HG02840 (cell line): ENCODE results near the gene IGF2.

Experiments
- ATAC-seq: cut with Tn5 transposase; IDR thresholded peaks from one replicate; pipeline ENCODE4 v1.9.1; 2021; ENCODE audit warnings: mild to moderate bottlenecking, moderate library complexity, moderate number of reproducible peaks; ENCODE audit not compliant: unreplicated experiment, low FRiP score

The IGF2 gene

DNA sequence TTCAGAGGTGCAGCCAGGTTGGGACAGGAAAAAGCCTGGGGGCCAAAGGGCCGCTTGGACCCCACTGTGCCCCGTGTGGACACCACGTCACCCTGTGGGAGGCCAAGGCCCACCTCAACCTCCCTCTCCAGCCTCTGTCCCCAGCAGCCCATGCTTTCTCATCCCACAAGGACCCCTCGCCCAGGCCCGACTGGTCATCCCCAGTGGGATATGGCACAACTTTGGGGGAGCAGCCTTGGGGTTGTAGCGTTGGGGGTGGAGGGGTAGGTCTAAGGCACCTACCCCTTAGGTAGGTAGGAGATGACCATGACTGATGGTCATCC, 44.0 kb downstream of the IGF2 start:
- no peak for ATAC-seq

DNA sequence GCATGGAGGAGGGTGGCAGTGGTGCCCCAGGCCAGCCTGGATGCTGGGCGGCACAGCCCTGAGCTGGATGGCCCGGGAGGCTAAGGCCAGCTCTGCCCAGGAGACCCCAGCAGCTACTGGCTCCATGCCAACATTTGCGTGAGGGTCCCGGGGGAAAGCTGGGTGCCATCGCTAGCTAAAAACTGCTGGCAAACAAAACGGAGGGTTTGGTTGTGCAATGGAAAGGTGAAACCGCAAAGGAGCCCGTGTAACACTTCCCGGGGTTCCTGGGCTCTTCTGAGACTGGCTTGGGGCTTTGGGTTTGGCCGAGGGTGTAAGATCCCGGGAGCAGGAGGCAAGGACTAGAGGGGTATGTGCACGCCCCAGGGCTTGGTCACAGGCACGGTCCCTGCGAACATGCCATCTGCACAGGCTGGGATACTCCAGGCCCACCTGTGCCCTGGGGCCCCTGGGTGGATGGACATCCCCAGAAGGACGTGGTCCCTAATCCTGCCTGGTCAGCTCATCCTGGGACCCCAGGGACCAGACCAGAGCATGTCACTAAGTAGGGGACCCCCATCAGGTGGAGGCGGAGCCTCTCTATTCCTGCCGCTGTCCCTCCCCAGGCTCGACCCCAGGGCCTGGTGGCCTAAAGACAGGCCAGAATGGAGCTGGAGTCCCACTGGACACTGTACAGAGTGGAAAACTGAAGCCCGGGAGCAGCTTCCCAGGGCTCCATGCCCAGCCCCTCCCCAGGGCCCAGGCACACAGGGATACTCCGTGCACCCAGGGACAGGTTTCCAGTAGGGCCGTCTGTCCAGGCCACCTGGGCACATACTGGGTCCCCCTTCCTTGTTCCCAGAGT, 44.6 kb downstream of the IGF2 start:
- no peak for ATAC-seq

DNA sequence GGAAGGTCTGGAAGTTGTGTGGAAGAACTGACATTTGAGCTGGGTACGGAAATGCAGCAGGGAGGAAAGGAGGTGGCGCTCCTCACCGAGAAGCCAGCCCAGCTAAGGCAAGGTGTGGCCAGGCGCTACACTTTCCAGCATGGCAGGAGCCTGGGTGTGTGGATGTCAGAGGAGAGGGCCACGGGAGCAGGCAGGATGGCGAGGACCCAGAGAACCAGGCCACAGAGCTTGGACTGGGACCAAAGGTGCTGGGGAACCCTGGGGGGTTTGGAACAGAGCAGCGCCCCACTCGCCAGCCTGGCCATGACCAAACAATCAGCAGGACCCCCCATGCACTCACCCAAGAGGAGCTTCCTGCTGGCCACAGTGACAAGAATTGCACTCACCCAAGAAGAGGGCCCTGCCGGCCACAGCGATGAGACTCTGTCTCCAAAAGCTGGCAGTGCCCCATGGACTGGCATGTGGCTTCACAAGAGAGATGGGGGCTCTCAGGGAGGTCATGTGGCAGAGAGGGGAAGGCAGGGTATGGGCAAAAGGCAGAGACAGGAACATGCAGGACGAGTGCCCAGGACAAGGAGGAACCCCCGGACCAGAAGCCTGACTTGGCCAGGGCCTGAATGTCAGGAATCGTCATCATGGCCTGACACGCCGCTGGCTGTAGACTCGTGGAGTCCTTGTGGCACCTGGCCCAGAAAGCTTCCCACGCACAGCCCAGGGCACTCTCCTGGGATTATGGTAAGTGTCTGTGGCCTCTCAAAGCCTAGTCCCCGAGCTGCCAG, 45.4 kb downstream of the IGF2 start:
- ATAC-seq, result no peak

DNA sequence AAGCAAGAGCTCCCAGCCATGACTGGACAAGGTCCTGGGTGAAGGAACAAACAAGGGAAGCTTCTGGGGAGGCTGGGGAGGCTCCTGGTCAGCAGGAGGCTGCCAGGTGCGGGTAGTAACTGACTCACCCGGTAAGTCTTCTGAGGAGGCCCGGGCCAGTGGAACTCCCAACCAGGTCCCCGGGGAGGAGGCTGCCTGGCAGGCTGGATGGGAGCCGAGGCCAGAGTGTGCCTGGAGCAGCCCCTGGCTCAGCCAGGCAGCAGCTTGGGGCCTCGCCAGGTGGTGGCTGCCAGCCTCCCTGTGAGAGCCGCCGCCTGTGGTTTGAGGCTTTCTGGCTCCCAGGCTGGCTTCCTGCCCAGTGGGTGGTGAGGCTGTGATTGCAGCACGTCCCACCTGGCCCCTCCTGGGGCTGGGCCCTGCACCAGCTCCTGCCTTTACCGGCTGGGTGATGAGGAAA, 46.2 kb downstream of the IGF2 start:
- no peak for ATAC-seq

DNA sequence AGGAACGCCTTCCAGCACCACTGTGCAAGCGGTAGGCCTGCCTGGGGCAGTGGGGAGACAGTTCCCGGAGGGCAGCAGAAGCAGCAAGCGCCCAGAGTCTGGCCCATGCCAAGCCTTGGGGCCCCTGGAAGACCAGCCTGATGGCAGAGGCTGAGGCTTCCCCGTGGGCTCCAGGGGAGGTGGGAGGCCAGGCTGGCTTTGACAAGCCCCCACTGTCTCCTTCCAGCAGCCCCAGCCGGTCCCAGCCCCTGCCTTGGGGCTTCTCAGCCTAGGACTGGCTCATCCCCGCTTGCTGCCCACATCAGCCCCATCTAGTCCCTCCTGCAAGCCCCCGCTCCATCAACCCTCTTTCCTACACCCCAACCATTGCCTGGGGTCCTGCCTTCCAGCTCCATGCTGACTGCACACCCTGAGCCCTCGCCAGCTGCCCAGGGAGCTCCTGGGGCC, 46.7 kb downstream of the IGF2 start:
- no peak for ATAC-seq

DNA sequence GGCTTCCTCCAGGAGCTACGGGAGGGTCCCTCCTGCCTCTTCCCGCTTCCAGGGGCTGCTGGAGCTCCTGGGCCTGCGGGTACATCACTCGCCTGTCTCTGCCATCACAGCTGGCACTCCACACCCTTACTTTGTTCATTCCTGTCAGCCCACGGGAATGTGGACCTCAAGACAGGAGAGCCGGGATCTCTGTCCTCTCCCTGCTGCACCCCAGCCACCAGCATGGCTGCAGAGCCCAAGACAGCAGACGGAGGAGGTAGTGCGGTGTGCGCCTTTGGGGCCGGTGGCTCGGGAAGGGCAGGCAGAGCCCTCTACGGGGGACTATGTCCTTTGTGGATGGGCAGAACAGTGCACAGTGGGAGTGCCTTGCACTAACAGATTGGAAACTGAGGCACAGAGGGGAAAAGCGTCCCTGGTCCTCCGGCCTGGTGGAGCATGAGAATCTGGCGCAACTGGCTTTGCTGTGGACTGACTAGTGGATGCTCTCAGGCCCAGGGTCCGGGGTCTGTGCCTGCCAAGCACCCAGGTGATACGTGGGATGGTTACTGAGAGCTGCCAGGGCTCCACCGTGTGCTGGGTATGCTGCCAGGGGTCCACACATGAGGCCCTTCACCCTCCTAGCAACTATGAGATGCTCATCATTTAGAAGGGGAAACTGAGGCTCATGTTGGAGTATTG, 47.3 kb downstream of the IGF2 start:
- ATAC-seq, result no peak

DNA sequence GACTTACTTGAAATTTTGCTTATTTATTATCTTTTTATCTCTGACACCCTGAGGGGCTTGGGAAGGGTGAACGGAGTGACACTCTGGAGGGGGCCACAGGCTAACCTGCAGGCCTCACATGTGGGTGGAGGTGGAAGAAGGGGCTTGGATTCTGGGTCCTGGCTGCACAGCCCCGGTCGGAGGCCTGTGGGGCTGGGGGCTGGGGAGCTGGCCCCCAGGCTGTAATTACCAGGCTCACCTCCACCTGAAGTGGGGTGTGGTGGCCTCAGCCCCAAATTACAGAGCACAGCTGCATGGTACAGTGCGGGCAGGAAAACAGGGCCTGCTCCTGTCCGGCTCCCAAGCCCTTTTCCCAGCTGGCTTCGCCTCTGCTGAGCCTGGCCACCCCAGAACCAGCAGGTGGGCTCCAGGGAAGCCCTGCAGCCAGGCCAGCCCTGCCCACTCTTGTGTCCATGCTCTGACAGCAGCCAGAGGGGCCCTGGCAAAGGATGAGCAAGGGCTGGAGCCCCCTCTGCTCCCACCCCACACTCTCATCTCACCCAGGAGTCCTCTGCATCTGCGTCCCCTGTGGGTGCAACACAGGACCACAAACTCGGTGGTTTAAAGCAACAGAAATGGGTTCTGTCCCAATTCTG, 48.0 kb downstream of the IGF2 start:
- no peak for ATAC-seq

DNA sequence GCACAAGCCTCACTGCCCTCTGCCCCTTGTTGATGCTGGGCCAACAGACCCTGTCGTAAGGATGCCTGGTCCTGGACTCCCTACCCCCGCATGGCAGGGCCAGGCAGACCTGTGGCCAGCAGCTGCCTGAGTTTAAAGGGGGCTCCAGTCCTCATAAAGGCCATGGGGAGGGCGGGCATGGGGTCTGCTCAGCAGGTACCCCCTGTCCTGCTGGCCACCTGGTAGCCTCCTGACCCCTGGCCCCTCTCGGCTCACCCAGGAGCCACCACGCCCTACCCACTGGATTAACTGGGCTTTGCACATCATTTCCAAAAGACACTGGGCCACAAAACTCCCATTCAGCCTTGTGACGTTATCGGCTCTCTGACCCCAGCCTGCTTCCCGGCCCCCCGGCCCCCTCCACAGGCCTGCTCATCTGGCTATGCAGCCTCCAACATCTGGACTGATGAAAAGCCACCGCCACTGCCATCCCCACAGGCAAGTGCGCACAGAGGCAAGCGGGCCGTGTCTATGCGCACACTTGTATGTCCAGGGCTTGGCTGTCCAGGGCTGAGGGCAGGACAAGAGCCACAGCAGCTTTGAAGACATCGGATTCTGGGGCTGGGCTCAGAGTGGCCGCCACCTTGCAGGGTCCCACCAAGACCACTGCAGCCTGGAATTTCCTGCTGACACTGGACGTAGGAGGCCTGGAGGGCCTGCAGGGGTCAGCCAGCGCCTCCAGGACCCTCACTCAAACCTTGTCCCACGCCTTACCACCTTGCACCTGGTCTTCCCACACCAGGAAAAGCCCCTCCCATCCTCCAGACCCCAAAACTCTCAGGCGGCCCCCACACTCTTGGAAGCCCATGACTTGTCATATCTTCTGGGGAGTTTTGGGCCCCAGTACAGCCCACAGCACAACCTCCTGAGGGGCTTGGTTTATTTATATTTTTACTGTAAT, 48.7 kb downstream of the IGF2 start:
- ATAC-seq, result no peak

DNA sequence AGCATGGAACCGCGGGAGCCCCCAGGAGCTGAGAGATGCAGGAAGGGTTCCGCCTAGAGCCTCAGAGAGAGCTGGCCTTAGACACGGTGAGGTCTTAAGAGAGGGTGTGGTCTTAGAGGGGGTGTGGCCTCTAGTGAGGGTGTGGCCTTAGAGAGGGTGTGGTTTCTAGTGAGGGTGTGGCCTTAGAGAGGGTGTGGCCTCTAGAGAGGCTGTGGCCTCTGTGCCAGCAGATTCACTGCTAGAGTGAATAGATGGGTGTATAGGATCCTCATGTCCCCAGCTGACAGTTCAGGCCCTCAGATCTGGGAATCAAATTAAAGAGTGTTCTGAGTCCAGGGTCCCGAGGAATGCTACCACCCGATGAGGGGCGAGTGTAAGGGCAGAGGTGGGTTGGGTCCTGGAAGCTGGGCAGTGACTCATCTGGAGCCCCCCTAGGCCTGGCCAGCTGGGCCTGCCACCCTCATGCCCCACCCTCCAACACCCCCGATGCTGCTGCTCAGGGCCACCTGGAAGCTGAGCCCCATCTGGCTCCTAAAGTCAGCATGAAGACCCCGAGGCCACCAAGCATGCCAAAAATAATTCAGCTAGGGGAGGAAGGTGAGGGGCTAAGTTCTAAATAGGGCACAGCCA, 49.5 kb downstream of the IGF2 start:
- ATAC-seq, result no peak

DNA sequence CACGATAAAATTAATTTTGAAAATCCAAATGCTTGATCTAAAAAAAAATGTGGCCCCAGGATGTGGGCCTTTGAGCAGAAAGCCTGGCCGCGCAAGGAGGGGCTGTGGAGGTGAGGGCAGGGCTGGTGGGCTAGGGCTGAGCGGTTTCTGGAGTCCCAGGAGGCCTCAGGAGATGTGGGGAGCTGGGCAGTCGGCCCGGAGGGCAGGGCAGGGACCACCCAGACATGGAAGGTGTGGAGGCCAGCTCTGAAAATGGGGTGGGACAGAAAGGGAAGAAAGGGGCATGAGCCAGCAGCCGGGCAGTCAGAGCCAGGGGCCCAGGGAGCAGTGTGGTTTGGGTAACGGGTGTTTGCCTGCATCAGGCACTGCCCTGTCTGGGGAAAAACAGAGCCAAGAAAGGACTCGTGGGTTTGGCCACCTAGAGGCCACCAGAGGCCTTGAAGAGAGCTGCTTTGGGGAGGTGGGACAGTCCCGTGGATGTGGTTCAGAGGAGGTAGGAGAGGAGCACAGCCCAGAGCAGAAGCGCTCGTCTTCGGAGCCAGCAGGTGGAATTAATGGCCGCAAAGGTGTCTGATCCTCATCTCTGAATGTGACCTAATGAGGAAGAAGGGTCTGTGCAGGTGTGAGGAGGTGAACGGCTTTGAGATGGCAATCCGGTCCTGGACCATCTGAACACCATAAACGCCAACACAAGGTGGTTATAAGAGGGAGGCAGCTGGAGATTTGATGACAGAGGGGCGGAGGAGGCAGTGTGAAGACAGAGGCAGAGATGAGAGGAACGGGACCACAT, 50.2 kb downstream of the IGF2 start:
- ATAC-seq, result no peak

DNA sequence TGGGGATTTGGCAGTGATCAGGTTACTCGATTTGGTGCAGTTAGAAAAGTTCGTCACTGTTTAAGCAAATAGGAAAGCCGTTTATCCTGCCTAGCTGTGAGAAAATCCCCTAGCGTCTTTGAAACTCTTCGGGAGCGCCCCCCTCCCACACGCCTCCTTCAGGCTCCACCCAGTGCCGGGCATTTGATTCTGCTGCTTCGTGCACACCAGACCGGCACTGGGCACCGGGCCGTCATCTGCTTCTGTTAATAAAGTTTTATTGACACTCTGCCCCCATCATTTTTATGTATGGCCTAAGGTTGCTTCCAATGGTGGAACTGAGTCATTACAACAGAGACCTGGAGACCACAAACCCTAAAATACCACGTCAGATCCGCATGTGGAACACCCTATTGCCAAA, 50.9 kb downstream of the IGF2 start:
- no peak for ATAC-seq

DNA sequence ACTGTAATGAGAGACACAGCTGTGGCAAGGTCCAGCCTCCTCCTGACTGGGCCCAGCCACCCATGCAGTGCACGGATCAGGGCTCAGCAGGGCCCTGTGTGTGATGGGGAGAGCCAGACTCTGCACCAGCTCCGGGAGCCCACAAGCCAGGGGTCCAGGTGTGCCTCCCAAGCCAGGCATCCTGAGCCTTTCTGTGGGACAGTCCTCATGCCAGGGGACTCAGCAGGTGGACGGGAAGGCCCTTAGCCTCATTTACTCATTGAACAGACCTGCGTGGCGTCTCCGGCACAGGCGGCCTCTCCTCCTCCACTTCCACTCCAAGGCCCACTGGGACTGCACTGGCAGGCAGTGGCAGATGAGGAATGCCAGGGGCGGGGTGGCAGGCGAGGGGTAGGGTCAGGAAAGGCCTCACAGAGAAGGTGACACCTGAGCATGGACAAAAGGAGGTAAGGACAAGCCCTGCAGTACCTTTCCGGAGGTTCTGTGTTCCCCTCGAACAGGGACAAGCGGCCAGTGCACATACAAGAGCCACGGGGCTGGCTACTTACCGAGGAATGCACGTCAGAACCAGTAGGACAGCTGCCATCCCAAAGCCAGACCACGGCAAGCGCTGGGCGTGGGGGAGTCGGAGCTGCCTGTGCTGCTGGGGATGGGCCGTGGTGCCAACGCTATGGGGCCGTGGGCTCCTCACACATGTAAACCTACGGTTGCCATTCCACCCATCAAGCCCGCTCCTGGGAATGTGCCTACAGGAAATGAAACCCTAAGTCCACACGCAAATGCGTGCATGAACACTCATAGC, 52.7 kb downstream of the IGF2 start:
- ATAC-seq, result no peak

DNA sequence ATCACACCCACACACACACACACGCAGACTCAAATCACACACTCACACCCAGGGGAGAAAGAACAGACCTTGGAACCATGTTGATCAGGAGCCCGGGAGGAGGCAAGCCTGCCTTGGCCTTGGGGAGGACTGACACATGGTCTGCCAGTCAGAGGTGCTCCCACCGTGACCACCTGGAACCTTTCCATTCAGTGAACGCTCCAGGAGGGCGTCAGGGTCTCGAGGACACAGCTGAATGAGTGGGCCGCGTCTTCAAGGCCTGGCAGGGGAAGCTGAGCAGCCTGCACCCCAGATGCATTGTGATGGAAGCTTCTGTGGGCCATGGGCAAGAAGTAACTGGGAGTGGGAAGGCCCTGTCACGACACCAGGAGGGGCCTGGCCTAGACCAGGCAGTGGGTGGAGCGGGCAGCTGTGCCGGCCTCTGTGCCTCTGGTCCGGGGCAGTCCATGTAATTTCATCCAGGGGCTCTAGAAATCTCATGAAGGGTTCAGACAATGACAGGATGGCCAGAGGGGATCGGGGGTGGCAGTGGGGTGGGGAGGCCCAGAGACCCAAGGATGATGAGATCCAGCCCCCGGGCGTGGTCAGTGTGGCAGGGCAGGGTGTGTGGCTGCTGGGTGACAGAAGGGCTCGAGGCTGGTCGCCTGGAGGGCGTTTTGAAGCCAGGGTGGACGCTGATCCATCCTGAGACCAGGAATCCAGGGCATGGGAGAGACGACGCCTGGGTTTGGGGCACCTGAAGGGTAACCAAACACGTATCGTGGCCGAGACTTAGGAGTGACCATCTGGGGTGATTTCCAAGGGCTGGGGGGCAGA, 53.7 kb downstream of the IGF2 start:
- no peak for ATAC-seq

DNA sequence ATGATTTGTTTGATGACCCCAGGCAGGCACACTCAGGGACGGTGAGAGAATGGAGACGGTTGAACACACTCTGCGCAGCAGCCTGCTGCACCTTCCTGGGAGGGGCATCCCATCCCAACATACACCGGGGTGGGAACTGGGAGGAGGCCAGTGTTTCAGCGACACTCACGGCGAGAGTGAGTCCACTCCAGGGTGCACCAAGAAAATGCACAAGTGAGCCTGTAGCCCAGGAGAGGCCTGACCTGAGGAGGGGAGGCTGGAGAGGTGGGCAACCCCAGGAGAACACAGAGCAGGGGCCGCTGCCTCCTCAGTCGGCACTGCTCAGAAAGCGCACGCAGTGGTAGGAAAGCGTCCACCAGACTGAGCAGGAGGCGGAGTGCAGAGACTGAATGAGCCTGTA, 54.5 kb downstream of the IGF2 start:
- no peak for ATAC-seq
